ENCODE measurements around the gene GNA12.

GNA12 gene

DNA sequence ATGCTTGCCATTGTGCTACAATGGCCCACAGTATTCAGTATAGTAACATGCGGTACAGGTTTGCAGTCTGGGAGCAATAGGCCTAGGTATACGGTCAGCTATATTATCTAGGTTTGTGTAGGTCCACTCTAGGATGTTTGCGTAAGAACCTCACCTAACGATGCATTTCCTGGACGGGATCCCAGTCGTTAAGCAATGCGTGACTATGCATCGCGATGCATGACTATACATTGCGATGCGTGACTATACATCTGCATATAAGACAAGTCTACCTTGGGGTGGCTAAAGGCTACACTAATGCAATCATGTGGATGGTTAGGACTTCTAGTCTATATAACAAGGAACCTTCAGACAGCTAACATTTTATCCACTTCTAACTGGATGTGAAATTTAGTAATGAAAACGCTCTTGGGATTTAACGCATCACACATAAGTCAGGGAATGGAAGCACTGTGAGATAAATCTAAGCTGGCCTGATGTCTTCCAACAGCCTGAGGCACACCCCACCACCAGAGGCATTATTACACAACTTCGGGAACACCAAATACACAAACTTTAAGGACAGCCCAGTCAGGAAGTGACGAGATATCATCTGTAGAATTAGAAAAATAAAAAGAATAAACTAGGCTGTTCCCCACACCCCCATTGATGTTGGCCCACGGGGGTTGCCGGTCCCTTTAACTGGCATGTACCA is 9.2 kb downstream of the GNA12 start:
- Mint-ChIP-seq H3K4me3 (no peak overlapping the region), H3K36me3 (ENCODE audit: low read depth) (peaks cover 72% of the 10 kb centered on the region), H3K4me1 (peaks cover 24% of the 10 kb centered on the region), H3K27ac (no peak overlapping the region), H3K27me3 (ENCODE audit: low read depth) (no peaks in the 10 kb centered on the region), H3K9me3 (peaks cover 10% of the 10 kb centered on the region)
- no peak for TF ChIP-seq CTCF (IDR thresholded peaks at IDR 0.05; ENCODE audit: unreplicated experiment in 3 of 3)

DNA sequence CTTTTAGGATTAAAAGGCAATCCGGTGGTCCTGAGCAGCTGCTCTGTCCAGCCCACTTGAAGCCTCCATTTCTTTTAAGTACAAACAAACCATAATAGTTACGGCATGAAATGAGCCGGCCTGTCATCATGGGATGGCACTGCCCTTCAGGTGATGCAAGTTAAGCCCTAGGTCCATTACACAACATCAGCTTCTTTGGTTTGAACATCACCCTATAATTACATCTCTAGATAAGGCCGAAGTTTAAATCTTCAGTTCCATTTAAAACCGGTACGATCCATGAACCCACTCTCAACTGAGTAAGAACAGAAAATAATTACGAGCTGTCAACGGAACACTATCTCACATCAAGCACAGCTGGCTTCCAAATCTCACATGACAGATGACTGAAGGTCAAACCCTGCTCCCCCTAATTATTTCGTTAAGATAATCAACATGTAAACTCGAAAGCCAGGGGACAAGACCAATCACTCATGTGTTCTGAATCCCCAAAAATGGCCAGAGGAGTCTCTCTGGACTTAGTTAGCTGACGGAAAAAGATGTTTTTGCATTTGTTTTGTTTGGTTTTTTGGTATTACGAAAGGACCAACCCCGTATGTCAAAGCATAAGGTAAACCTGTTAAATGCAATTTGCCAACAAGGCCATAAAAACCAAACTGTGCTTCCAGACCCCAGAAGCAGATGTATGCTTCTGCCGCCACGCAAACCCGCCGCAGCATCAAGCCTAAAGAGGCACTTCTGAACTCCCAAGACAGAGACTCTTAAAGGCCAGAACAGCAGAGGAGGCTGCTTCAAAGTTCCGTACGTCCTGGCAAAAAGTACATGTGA is 10.8 kb downstream of the GNA12 start:
- H3K36me3 Mint-ChIP-seq (ENCODE audit: low read depth): peaks cover 65% of the 10 kb centered on the region
- no peak overlapping the region for H3K4me3 Mint-ChIP-seq
- H3K9me3 Mint-ChIP-seq: peaks cover 3% of the 10 kb centered on the region
- H3K27ac Mint-ChIP-seq: no peak overlapping the region
- H3K4me1 Mint-ChIP-seq: peaks cover 18% of the 10 kb centered on the region
- no peaks in the 10 kb centered on the region for H3K27me3 Mint-ChIP-seq (ENCODE audit: low read depth)
- TF ChIP-seq CTCF (IDR thresholded peaks at IDR 0.05; ENCODE audit: unreplicated experiment in 3 of 3): no peak

GRCh38 chr7:2832461-2832860 is 11.6 kb downstream of the GNA12 start:
- H3K4me3 Mint-ChIP-seq: no peak overlapping the region
- H3K27me3 Mint-ChIP-seq (ENCODE audit: low read depth): no peaks in the 10 kb centered on the region
- TF ChIP-seq CTCF (IDR thresholded peaks at IDR 0.05; ENCODE audit: unreplicated experiment in 3 of 3): no peak
- peaks cover under 1% of the 10 kb centered on the region for H3K9me3 Mint-ChIP-seq
- no peak overlapping the region for H3K27ac Mint-ChIP-seq
- peaks cover 58% of the 10 kb centered on the region for H3K36me3 Mint-ChIP-seq (ENCODE audit: low read depth)
- peaks cover 12% of the 10 kb centered on the region for H3K4me1 Mint-ChIP-seq

DNA sequence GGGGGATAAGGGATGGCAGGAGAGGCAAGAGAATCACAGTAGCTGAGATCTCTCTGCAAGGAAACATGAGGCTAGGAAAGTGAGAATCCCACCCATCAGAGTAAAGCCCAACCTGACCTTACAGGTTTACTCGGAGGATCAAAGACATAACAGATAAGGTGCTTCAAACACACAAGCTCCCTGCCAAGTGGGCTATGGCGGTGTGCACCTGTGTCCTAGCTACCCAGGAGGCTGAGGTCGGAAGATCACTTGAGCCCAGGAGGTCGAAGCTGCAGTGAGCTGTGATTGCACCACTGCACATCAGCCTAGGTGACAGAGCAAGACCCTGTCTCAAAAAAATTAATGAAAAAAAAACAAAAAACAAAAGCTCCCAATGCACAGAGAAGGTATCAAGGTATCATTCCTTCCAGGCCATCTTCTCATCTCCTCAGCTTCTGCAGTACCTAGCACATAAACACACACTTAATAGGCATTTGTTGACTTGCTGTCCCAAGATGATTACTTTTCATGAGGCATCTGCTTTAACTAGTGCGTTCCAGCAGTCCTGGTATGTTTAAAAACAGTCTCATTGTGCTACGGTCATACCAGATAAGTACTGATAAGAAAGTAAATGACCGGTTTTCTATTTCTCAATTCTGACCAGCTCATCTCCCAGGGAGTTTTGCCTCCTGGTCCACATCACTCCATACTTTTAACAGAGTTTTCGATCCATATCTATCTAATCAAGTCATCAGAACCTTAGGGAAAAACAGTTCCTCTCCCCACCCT is 13.3 kb downstream of the GNA12 start:
- Mint-ChIP-seq H3K4me3 (no peak overlapping the region), H3K27me3 (ENCODE audit: low read depth) (no peaks in the 10 kb centered on the region), H3K9me3 (no peaks in the 10 kb centered on the region), H3K36me3 (ENCODE audit: low read depth) (peaks cover 57% of the 10 kb centered on the region), H3K27ac (no peak overlapping the region), H3K4me1 (peaks cover 12% of the 10 kb centered on the region)
- no peak for TF ChIP-seq CTCF (IDR thresholded peaks at IDR 0.05; ENCODE audit: unreplicated experiment in 3 of 3)

DNA sequence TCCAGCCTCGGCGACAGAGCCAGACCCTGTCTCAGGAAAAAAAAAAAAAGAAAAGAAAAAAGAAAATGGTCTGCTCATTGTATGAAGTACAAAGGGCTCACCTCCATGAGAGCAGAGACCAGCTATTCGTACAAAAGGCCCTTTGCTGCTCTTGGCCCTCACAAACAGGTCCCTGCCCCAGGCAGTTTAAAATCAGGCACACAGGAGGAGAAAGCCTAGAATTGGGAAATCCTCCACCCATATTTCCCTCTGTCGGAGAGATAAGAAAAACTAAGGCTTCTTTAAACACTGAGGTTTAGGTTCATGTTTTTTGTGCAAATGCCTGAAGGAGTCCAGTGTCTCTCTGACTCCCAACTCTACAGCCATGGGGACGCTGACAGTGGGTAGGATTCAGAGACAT is 15.1 kb downstream of the GNA12 start:
- Mint-ChIP-seq H3K36me3 (ENCODE audit: low read depth) (peaks cover 50% of the 10 kb centered on the region), H3K4me1 (peaks cover 25% of the 10 kb centered on the region), H3K27ac (no peak overlapping the region), H3K27me3 (ENCODE audit: low read depth) (no peaks in the 10 kb centered on the region), H3K4me3 (no peak overlapping the region), H3K9me3 (no peaks in the 10 kb centered on the region)
- TF ChIP-seq CTCF (IDR thresholded peaks at IDR 0.05; ENCODE audit: unreplicated experiment in 3 of 3): no peak

All from nephron (organoid).